Pancreas (tissue), 10 donors: ENCODE results near the gene WWOX. TPM values are rescaled to one million over a fixed set of nuclear protein-coding genes. Genes with fewer than 3 reads are reported as not detected.

ENCODE experiments used
- ATAC-seq, 4 donors: fragments of 200-7000 bp; cut with Tn5 transposase; one replicate each; pipeline versions ENCODE4 v1.8.0 to v1.9.1; 2020; ENCODE audit warnings: mild to moderate bottlenecking in 4 of 4, moderate library complexity in 4 of 4
- DNase-seq, 6 donors: peaks; one replicate each; pipeline ENCODE4 v3.0.0-alpha.2; 2020
- FAIRE-seq: peaks from 2 replicates; lab custom pipeline; 2012; peaks lifted over from hg19 to GRCh38; lab: Jason Lieb, UNC
- H3K27ac ChIP-seq, 4 donors: fragments of 200-600 bp; sonication (generic); 1 replicate in 3 of 4; 2 replicates in 1 of 4; pipeline versions ENCODE4 v1.5.0 to v1.8.0; 2020
- H3K27me3 ChIP-seq, 4 donors: fragments of 200-600 bp; one replicate each; pipeline ENCODE4 v1.8.0; 2021
- H3K36me3 ChIP-seq, 3 donors: fragments of 200-600 bp; sonication (generic) in 1 of 3; one replicate each; pipeline versions ENCODE4 v1.5.0 to v1.8.0; 2020 to 2021
- H3K4me1 ChIP-seq, 3 donors: fragments of 200-600 bp; one replicate each; pipeline ENCODE4 v1.8.0; 2021
- H3K4me3 ChIP-seq, 4 donors: fragments of 200-600 bp; sonication (generic) in 2 of 4; one replicate each; pipeline versions ENCODE4 v1.5.0 to v1.8.0; 2020 to 2021
- H3K9me3 ChIP-seq, 4 donors: fragments of 200-600 bp; one replicate each; pipeline ENCODE4 v1.8.0; 2021
- CTCF ChIP-seq, 4 donors: fragments of 200-600 bp; sonication (generic) in 3 of 4; IDR thresholded peaks; one replicate each; pipeline versions ENCODE4 v1.5.0 to v1.8.0; 2021; ENCODE audit warnings: antibody characterized with exemption in 4 of 4
- WGBS, 2 donors: extraction: QIAGEN DNeasy Blood & Tissue Kit; methylation state at CpG; one replicate each; pipeline ENCODE4 v1.1.7; 2013; 5-methylcytosine and 5-hydroxymethylcytosine counted together
- intact Hi-C, 3 donors: fragments of 100-400 bp; cut with DNase I; formaldehyde crosslinking; loops; one replicate each; pipeline versions ENCODE4 v1.11.1 to v1.14.2; 2022
- polyA plus RNA-seq, 2 donors: library from polyadenylated mRNA; stranded (reverse); fragments of 200-250 nt; gene quantifications; one replicate each; pipeline ENCODE4 v1.2.3, GENCODE V29; 2013
- total RNA-seq, 6 donors: library from RNA; stranded (reverse); fragmentation: NEBNext Ultra II Directional in 4 of 6; extraction: Animal tissue kit (Norgen Biotek cat#: 25700) in 4 of 6; gene quantifications; one replicate each; pipeline versions ENCODE4 v1.2.1 to v1.2.4, GENCODE V29; 2021 to 2023
- donor health status: healthy with polysubstance abuse.
- donor health status: DM: no; HTN: no; CAD: no; lungs with moderate emphysema.
- donor health status: DM: no; HTN: no; CAD: no.
- donor health status: control.
- donor health status: control.
- donor health status: Bipolar disorder and iron deficiency.
- donor health status: DM: yes; HTN: yes; CAD: no.
- donor health status: DM: no; HTN: no; CAD: no.
- donor health status: DM: no; HTN: no; CAD: no.
- donor health status: DM: yes; HTN: yes; CAD: no.

Gene WWOX
- total and polyA plus RNA-seq, 8 donors, result 6.8 to 14.4 (median 10.8) TPM

GRCh38 chr16:78505544-78506366 is 406.3 kb downstream of the WWOX start:
- no peaks in the 10 kb centered on the region for H3K27me3 ChIP-seq
- H3K36me3 ChIP-seq, result no peaks in the 10 kb centered on the region
- DNase-seq (peak in 4 of 6 donors; percentile 34 to 47 (median 46)), ATAC-seq (peak in 3 of 4 donors; percentile 68 to 70 (median 69)), FAIRE-seq (no peak)
- TF ChIP-seq CTCF (IDR thresholded peaks at IDR 0.05), result no peak
- no peak overlapping the region for H3K4me3 ChIP-seq
- 82 to 83% methylated on average over 23 of the region's 23 CpGs for WGBS, 2 donors
- intact Hi-C loops, result loop anchor here in 1 of 3 donors (10.0 kb wide), 1 partner anchor 269 kb away; no protein-coding TSS in a partner anchor
- H3K27ac ChIP-seq, result no peak overlapping the region
- peaks cover 0 to 4% (median 0%) of the 10 kb centered on the region in 3 donors for H3K4me1 ChIP-seq
- H3K9me3 ChIP-seq, result no peaks in the 10 kb centered on the region

GRCh38 chr16:78506367-78507193 is 407.1 kb downstream of the WWOX start:
- no peak for FAIRE-seq
- no peak overlapping the region for H3K4me3 ChIP-seq
- peaks cover 0 to 4% (median 0%) of the 10 kb centered on the region in 3 donors for H3K4me1 ChIP-seq
- peak in 1 of 4 donors; percentile 11 for ATAC-seq
- 89 to 90% methylated on average over 11 of the region's 11 CpGs for whole genome bisulfite sequencing, 2 donors
- H3K36me3 ChIP-seq, result no peaks in the 10 kb centered on the region
- intact Hi-C loops, result loop anchor here in 1 of 3 donors (10.0 kb wide), 1 partner anchor 268 kb away; no protein-coding TSS in a partner anchor
- H3K27ac ChIP-seq, result no peak overlapping the region
- no peaks in the 10 kb centered on the region for H3K9me3 ChIP-seq
- no peak for TF ChIP-seq CTCF (IDR thresholded peaks at IDR 0.05)
- no peak for DNase-seq
- no peaks in the 10 kb centered on the region for H3K27me3 ChIP-seq

DNA sequence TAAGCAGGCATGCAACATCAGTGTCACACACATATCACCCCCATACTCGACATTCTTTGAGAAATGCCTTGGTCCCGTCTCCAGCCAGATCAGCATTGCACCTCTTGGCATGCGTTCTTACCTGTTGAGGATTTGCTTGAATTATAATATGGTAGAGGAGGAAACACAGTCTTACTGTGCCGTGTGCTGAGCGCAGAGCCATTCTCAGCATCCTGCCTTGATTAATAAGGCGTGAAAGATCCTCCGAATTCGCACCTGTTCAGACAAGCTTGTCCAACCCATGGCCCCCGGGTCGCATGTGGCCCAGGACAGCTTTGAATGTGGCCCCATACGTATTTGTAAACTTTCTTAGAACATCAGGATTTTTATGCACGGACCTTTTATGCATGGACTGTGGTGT is 408.1 kb downstream of the WWOX start:
- DNase-seq, result no peak
- Histone ChIP-seq H3K4me3 (no peak overlapping the region), H3K27ac (no peak overlapping the region), H3K36me3 (no peaks in the 10 kb centered on the region), H3K27me3 (no peaks in the 10 kb centered on the region), H3K9me3 (no peaks in the 10 kb centered on the region), H3K4me1 (peaks cover 0 to 4% (median 0%) of the 10 kb centered on the region in 3 donors)
- WGBS, 2 donors, result 91 to 96% methylated on average over 12 of the region's 12 CpGs
- intact Hi-C loops, result loop anchor here in 1 of 3 donors (10.0 kb wide), 1 partner anchor 267 kb away; no protein-coding TSS in a partner anchor
- TF ChIP-seq CTCF (IDR thresholded peaks at IDR 0.05), result no peak
- no peak for ATAC-seq
- FAIRE-seq, result no peak

GRCh38 chr16:78509965-78510364 is 410.5 kb downstream of the WWOX start:
- FAIRE-seq, result no peak
- no peak overlapping the region for H3K27ac ChIP-seq
- no peak for DNase-seq
- intact Hi-C loops, result loop anchor here in 1 of 3 donors (10.0 kb wide), 1 partner anchor 265 kb away; no protein-coding TSS in a partner anchor
- ATAC-seq, result no peak
- TF ChIP-seq CTCF (IDR thresholded peaks at IDR 0.05), result no peak
- 94 to 95% methylated on average over 7 of the region's 7 CpGs for WGBS, 2 donors
- H3K27me3 ChIP-seq, result no peaks in the 10 kb centered on the region
- H3K36me3 ChIP-seq, result no peaks in the 10 kb centered on the region
- no peaks in the 10 kb centered on the region for H3K4me1 ChIP-seq
- H3K4me3 ChIP-seq, result no peak overlapping the region
- no peaks in the 10 kb centered on the region for H3K9me3 ChIP-seq
